Retinal pigment epithelial cell (primary cell): Measurements from ENCODE around the gene TBC1D23.
"Not testable (repeated sequence)": the region's sequence is repeated elsewhere in the genome, so short reads cannot be mapped to it uniquely, and the experiment has no call there.

ENCODE experiments used
- DNase-seq: peaks from one replicate; pipeline ENCODE4 v3.0.0-alpha.2; 2010; ENCODE audit warnings: low read depth
- H3K4me3 ChIP-seq: 2 replicates; pipeline ENCODE4 v1.5.1; 2011; ENCODE audit warnings: mild to moderate bottlenecking, low read length, control low read depth, moderate library complexity
- CTCF ChIP-seq: conservative IDR thresholded peaks from 2 replicates; pipeline ENCODE4 v1.5.1; 2011; ENCODE audit warnings: low read depth, low read length, control low read depth, inconsistent platforms

TBC1D23 gene

GRCh38 chr3:100225883-100226282 lies 34.9 kb upstream of the TBC1D23 start:
- no peak for TF ChIP-seq CTCF
- H3K4me3 ChIP-seq = no peak overlapping the region
- no peak for DNase-seq

GRCh38 chr3:100226712-100227429 lies 33.9 kb upstream of the TBC1D23 start:
- no peak for TF ChIP-seq CTCF
- H3K4me3 ChIP-seq = no peak overlapping the region
- DNase-seq = no peak

DNA sequence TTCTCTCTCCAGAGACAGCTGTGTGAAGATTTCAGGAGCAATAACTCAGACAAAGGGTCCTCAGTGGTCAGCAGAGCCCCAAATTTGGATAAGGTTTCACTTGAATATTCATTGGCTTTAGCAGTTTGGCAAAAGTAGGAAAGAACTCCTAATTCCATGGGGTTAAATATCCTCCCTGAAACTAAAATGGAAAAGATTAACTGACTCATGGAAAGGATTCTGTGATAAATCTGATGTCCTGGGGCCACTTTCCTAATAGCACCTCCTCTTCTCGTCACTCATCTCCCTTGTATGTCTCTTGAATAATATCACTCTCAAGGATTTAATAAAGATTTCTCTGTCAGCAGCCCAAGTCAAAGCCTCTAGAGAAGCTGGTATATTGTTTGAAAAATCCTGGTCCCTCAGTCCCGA lies 33.3 kb upstream of the TBC1D23 start:
- DNase-seq = no peak
- TF ChIP-seq CTCF = no peak
- H3K4me3 ChIP-seq = no peak overlapping the region

- no peak for DNase-seq
- no peak overlapping the region for H3K4me3 ChIP-seq
- TF ChIP-seq CTCF = no peak
Measured at GRCh38 chr3:100228247-100228646, 32.5 kb upstream of the TBC1D23 start.

GRCh38 chr3:100229188-100229587 lies 31.6 kb upstream of the TBC1D23 start:
- DNase-seq = not testable (repeated sequence)

DNA sequence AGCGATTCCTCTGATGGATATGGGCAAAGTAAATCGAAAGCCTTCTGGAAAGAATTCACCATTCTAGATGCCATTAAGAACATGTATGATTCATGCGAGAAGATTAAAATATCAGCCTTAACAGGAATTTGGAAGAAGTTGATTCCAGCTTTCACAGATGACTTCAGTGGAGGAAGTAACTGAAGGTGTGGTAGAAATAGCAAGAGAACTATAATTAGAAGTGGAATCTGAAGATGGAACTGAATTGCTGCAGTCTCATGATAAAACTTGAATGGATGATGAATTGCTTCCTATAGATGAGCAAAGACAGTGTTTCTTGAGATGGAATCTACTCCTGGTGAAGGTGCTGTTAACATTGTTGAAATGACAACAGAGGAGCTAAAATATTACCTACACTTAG lies 30.1 kb upstream of the TBC1D23 start:
- no peak overlapping the region for H3K4me3 ChIP-seq
- TF ChIP-seq CTCF = no peak
- no peak for DNase-seq

More at GRCh38 chr3:100229188-100229587, 31.6 kb upstream of the TBC1D23 start:
- not testable (repeated sequence) for H3K4me3 ChIP-seq

GRCh38 chr3:100231668-100232067 lies 29.1 kb upstream of the TBC1D23 start:
- H3K4me3 ChIP-seq = no peak overlapping the region
- no peak for TF ChIP-seq CTCF
- DNase-seq = no peak

DNA sequence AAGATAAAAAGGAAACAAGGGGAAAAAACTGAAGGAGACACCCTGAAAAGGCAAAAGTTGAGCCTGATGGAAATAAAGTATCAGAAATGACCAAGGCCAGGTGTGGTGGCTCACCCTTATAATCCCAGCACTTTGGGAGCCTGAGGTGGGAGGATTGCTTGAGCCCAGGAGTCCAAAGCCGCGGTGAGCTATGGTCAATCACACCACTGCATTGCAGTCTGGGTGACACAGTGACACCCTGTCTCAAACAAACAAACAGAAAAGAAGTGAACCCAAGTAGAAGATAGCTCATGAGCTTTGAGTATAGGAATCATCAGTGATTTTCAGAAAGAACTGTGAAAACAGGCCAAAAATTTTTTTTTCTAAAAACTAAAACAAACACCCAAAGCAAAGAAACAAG lies 26.4 kb upstream of the TBC1D23 start:
- no peak for DNase-seq
- H3K4me3 ChIP-seq = no peak overlapping the region
- no peak for TF ChIP-seq CTCF
